Measurements from ENCODE around the gene CLDN20.
"Not testable (repeated sequence)": the region's sequence is repeated elsewhere in the genome, so short reads cannot be mapped to it uniquely, and the experiment has no call there.

Gene CLDN20

DNA sequence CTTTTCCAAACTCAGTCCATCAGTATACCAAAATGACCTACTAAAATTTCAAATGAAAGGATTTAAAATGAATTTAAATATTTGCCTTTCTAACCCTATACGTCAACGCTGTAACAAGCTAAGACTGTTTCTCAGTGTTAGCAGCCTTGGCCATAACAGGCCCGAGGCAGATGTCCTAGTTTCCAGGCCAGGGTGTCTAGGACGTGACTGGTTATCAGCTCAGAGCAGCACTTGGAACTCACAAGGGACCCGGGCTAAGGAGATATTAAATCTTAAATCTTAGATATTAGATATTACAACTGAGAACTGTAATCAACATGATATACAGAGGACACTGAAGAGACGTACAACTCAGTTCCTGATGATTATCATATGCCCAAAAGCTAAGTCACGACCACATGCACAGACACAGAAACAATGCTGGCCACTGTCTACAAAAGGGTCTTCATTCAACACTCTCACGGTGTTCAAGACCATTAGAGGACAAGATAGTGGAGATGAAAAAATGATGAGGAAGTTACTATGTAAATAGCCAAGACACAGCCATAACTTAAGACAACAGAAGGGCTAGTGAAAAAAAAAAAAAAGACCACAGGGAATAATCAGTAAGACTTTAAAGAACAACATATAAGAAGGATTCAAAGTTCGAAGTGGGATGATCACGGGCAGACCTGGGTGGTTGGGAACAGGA, at the start of gene CLDN20:
Gene CLDN20 (plus strand): TSS at position 641 of the 691 bp plus-strand sequence. CDS start 11,707 bp downstream, outside the sequence.
- no peak for DNase-seq

- DNase-seq = no peak
These were observed 47.9 kb upstream of the CLDN20 start for GRCh38 chr6:155215906-155216305.

GRCh38 chr6:155216312-155217046, 47.3 kb upstream of the CLDN20 start:
- DNase-seq = no peak

DNA sequence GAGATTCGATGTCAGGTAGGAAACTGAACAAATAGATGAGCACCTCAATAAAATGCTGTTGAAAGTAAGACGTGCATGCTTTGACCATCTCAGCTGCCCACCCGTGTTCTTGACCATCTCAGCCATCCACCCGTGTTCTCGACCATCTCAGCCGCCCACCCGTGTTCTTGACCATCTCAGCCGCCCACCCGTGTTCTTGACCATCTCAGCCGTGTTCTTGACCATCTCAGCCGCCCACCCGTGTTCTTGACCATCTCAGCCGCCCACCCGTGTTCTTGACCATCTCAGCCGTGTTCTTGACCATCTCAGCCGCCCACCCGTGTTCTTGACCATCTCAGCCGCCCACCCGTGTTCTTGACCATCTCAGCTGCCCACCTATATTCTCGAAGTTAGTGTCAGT, 45.1 kb upstream of the CLDN20 start:
- DNase-seq = not testable (repeated sequence)

DNA sequence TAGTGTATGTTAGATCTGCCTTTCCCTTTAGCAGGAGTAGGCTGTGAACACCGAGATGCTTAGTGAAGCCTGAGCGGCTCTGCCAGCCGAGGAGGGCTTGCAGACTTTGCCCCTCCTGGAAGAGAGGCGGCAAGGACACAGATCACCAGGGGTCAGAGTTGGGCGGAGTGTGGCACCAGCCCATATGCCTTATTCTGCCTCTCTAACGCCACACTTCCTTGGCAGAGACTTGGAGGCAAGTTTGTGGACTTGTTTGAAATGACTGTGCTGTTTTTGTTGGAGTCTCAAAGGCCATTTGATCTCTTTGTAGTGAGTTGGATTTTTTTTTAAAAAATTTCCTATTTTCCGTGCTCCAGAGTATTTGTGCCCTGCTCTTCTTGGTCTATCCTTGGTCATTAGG, 44.5 kb upstream of the CLDN20 start:
- DNase-seq = no peak

- DNase-seq = no peak
These were observed 43.9 kb upstream of the CLDN20 start for GRCh38 chr6:155219858-155220301.

GRCh38 chr6:155221086-155221485, 42.7 kb upstream of the CLDN20 start:
- no peak for DNase-seq

- DNase-seq = no peak
These were observed 41.3 kb upstream of the CLDN20 start for GRCh38 chr6:155222506-155222905.

DNA sequence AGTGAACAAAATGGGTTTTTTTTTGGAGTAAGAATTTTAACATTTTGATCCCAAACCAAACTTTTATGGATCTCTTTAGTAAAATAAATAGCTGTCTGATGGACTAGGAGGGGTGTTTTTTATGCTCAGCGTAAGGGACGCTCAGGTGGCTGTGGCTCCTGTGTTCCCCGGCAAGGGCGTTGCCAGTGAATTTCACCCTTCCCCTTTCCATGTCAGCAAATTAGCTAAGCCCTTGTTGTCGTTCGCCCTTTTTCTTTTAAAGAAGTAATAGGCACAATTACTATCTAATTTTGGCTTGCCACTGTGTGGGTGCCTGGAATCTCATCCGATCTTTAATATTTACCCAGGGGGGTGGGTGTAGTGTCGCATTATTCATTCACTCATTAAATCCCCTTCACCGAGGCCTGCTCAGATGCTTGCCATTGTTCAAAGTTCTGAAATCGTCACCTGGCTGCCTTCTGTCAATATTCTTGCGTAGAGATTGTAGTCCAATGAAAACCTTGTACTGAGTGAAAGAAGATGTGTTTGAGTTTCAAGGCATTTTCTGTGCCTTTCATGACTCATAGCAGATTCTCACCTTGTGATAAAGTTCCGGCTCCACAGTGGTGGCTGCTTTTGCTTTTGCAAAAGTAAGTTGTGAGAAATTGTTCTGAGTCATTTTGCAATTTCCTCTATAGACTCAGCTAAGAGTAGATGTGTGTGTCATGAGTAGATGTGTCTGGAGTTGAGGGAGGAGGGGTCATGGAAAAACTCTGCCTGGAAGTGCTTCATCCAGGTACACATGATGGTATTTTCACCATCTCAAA, 40.0 kb upstream of the CLDN20 start:
- DNase-seq = no peak

- DNase-seq = no peak
These were observed 39.2 kb upstream of the CLDN20 start for GRCh38 chr6:155224618-155225017.

- DNase-seq = no peak
These were observed 36.8 kb upstream of the CLDN20 start for GRCh38 chr6:155227046-155227445.

DNA sequence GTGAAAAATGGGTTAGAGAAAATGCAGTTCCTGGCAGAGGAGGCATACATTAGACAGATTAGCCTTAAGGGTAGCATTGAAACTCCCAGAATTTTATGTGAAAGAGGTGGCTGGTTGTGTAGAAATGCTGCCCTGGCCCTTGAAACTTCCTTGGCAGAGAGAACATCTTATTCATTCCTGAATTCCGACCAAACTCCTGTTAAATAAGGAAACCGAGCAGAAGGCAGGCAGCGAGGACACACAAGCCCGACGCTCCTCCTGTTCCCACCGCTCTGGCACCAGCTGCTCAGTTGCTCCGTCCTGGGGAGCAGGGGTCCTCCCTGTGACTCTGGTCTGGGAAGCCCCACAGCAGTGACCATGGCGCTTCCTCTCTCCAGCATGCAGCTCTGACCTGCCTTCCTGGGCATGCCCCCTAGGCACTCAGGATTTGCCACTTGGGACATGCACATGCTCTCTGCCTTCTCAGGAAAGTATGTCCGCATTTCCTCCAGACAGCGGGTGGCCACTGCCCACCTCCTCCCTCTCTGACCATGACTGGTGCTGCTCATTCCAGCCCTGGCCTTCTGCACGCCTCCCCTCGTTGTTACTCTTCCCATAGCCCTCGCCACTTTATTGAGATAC, 35.2 kb upstream of the CLDN20 start:
- DNase-seq = no peak

- DNase-seq = not testable (repeated sequence)
These were observed 32.8 kb upstream of the CLDN20 start for GRCh38 chr6:155230975-155231374.

- DNase-seq = no peak
These were observed 31.0 kb upstream of the CLDN20 start for GRCh38 chr6:155232848-155233247.

GRCh38 chr6:155234167-155234566, 29.6 kb upstream of the CLDN20 start:
- no peak for DNase-seq

DNA sequence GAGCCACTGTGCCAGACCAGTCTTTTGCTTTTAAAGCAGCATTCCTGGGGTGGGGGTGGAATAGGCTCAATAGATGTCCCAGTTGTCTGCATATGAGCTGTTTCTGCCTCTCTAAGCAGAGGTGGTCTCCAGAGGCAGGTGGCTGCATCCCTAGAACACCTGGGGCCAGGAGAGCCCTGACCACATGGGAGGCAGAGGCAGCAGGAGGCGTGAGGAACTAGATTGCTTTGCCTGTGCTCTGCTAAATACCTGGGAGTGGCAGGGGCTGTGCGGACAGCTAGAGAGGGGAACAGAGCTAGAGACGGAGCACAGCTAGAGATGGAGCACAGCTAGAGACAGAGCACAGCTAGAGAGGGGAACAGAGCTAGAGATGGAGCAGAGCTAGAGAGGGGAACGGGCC, 29.1 kb upstream of the CLDN20 start:
- no peak for DNase-seq

- DNase-seq = no peak
These were observed 28.7 kb upstream of the CLDN20 start for GRCh38 chr6:155235087-155235486.

GRCh38 chr6:155237613-155238012, 26.2 kb upstream of the CLDN20 start:
- DNase-seq = no peak

DNA sequence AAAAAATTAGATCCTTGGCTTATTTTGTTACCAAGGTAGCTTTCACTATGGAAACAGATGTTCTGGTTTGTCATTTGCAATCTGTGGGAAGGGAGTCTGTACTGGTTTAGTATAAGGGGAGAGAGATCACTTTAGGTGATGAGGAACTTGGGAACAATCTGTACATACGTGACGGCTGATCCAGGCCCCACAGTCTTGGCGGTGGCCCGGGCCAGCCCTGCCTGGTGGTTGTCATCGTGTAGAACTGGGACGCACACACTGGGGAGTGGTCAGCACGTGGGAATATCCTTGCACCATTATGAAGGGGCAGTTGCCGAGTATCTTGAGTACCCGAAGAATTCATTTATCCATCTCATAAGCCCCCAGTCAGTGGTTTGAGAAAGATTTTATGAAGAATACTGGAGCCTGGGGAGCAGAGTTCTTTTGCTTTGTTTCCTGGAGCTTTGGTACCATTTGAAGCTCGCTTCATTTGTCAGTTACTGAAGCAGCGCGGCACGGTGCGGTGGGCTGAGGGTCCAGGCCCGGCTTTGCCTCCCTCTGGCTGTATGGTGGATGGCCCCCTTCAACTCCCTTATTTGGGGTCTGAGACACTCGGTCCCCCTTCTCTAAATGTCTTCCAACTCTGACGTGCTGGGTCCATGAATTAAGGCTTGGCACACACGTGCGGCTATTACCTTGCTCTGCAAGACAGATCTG, 22.8 kb upstream of the CLDN20 start:
- DNase-seq = no peak

- DNase-seq = no peak
These were observed 21.8 kb upstream of the CLDN20 start for GRCh38 chr6:155241966-155242365.

GRCh38 chr6:155244434-155244833, 19.4 kb upstream of the CLDN20 start:
- no peak for DNase-seq

- DNase-seq = no peak
These were observed 18.6 kb upstream of the CLDN20 start for GRCh38 chr6:155245193-155245592.
